Measurements from ENCODE around the gene PTPA. TPM values are rescaled to one million over a fixed set of nuclear protein-coding genes. Genes with fewer than 3 reads are reported as not detected.

Gene PTPA
- total and polyA plus RNA-seq, 11 donors, result 96.0 to 212 (median 172) TPM

DNA sequence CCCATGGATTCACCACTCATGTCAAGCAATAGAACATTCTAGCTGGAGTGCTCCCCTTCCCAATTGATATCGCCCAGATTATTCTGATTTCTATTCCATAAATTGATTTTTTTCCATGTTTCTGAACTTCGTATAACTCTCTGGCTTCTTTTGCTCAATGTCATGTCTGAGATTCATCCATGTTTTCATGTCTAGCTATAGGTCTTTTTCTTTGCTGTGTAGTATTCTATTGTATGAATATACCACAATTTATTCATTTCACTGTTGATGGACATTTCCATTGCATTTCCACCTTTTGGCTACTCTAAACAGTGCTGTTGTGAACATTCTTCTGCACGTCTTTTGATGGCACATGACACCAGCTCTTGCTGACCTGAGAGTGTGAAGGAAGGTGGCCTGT, 19.6 kb downstream of the PTPA start:
- ATAC-seq, result no peak
- peaks cover 0 to 19% (median 0%) of the 10 kb centered on the region in 12 donors for H3K4me1 ChIP-seq
- H3K36me3 ChIP-seq, result peaks cover 0 to 89% (median 61%) of the 10 kb centered on the region in 9 donors
- intact Hi-C loops (cut with DNase I), result loop anchor here in 9 of 10 donors (1.0 to 10.0 kb wide), 8 partner anchors 480 to 664 kb away; partner anchors contain the start of genes C9orf50 (in 1 of the 9) and NTMT1 (in 1 of the 9)
- 64 to 86% (median 74%) methylated on average over 3 of the region's 3 CpGs for WGBS, 4 donors
- H3K27me3 ChIP-seq, result no peaks in the 10 kb centered on the region
- no peak overlapping the region for H3K27ac ChIP-seq
- TF ChIP-seq POLR2A (IDR thresholded peaks at IDR 0.05), result no peak
- TF ChIP-seq, protein P1, sequence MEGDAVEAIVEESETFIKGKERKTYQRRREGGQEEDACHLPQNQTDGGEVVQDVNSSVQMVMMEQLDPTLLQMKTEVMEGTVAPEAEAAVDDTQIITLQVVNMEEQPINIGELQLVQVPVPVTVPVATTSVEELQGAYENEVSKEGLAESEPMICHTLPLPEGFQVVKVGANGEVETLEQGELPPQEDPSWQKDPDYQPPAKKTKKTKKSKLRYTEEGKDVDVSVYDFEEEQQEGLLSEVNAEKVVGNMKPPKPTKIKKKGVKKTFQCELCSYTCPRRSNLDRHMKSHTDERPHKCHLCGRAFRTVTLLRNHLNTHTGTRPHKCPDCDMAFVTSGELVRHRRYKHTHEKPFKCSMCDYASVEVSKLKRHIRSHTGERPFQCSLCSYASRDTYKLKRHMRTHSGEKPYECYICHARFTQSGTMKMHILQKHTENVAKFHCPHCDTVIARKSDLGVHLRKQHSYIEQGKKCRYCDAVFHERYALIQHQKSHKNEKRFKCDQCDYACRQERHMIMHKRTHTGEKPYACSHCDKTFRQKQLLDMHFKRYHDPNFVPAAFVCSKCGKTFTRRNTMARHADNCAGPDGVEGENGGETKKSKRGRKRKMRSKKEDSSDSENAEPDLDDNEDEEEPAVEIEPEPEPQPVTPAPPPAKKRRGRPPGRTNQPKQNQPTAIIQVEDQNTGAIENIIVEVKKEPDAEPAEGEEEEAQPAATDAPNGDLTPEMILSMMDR (IDR thresholded peaks at IDR 0.05), result no peak
- no peak for DNase-seq
- no peaks in the 10 kb centered on the region for H3K9me3 ChIP-seq
- H3K4me3 ChIP-seq, result no peak overlapping the region

DNA sequence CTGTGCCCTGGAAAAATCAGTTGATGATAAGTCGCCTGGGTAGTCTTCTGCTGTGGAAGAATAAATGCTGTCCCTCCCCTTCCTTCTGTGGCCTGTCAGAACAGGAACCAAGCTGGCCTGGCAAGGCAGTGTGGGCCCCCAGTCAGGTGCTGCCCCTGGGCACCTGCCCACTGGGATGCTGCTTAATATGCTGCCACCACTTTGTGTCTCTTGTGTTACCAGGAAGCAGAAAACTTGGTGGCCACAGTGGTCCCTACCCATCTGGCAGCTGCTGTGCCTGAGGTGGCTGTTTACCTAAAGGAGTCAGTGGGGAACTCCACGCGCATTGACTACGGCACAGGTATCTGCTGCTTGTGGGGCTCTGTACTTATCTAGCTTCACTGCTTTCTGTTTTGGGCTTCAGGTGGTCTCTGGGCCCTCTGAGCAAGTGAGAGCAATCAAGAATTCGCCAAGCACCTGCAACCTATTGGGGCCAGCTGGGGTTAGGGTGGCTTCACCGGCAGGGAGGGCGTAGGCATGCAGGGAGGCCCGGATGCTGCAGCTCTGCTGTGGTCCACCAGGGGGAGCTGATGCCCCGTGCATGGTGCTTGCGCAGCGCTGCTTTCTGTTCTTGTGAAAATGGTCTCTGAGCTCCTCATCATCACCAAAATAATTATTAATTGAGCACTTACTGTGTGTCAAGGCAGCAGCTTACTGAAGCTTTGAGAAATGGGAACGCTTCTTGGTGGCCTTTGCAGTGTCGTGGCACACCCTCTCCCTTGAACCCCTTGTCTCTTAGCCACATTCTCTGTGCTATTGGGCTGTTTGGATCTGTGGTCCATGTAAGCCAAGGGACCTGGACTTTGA, 20.3 kb downstream of the PTPA start:
- H3K36me3 ChIP-seq, result peaks cover 0 to 93% (median 62%) of the 10 kb centered on the region in 9 donors
- intact Hi-C loops (cut with DNase I), result loop anchor here in 9 of 10 donors (1.0 to 10.0 kb wide), 8 partner anchors 479 to 663 kb away; partner anchors contain the start of genes C9orf50 (in 1 of the 9) and NTMT1 (in 1 of the 9)
- peak; percentile 75 to 87 (median 78) for DNase-seq
- 42 to 54% (median 51%) methylated on average over 13 of the region's 13 CpGs for WGBS, 4 donors
- H3K4me3 ChIP-seq, result no peak overlapping the region
- H3K27me3 ChIP-seq, result no peaks in the 10 kb centered on the region
- H3K4me1 ChIP-seq, result peaks cover 0 to 17% (median 0%) of the 10 kb centered on the region in 12 donors
- H3K9me3 ChIP-seq, result no peaks in the 10 kb centered on the region
- peak; percentile 55 to 88 (median 86) for ATAC-seq
- TF ChIP-seq, protein P1 (IDR thresholded peaks at IDR 0.05), result peak; percentile 92 to 99 (median 98)
- no peak for TF ChIP-seq POLR2A (IDR thresholded peaks at IDR 0.05)
- H3K27ac ChIP-seq, result no peak overlapping the region

DNA sequence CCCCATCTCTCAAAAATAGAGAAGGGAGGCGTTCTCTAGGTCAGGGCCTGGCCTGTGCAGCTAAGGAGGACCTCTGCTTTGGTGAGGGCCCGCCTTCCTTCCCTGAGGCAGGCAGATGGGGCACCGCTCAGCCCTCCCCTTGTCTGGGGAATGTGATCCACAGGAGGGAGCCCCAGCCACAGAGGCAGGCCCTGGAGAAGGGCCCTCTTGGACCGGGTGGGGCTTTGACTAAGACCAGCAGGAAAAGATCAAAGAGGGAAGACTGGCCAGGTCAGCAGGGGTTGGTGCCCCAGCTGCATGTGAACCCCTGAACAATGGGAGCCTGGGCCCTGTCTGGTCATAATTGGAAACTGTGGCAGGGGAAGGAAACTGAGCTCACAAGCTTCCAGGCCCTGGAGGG, 21.9 kb downstream of the PTPA start:
- intact Hi-C loops (cut with DNase I), result loop anchor here in 5 of 10 donors (2.0 to 10.0 kb wide), 5 partner anchors 478 to 662 kb away; partner anchors contain the start of genes C9orf50 (in 1 of the 5) and NTMT1 (in 1 of the 5)
- peaks cover 0 to 93% (median 69%) of the 10 kb centered on the region in 9 donors for H3K36me3 ChIP-seq
- no peaks in the 10 kb centered on the region for H3K27me3 ChIP-seq
- no peak for DNase-seq
- ATAC-seq, result no peak
- 82 to 89% (median 88%) methylated on average over 4 of the region's 4 CpGs for WGBS, 4 donors
- no peak for TF ChIP-seq POLR2A (IDR thresholded peaks at IDR 0.05)
- TF ChIP-seq, protein P1 (IDR thresholded peaks at IDR 0.05), result no peak
- no peaks in the 10 kb centered on the region for H3K9me3 ChIP-seq
- peaks cover 0 to 16% (median 5%) of the 10 kb centered on the region in 12 donors for H3K4me1 ChIP-seq
- H3K27ac ChIP-seq, result no peak overlapping the region
- no peak overlapping the region for H3K4me3 ChIP-seq

DNA sequence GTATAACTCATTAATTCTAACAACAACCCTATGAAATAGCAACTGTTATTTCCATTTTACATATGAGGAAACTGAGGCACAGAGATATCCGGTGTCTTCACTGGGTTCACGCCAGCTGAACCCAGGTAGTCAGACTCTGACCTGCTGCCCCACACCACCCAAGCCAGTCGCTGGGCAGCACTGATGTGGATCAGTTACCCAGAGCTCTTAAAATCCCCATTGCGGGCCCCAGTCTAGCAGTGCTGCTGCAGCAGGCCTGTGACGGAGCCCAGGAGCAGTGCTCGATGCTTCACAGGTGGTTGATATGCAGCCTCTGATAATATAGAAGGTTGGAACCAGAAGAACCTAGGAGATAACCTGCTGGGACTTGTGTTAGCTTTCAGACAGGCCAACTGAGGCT, 24.3 kb downstream of the PTPA start:
- peaks cover 0 to 39% (median 27%) of the 10 kb centered on the region in 12 donors for H3K4me1 ChIP-seq
- ATAC-seq, result no peak
- no peak overlapping the region for H3K27ac ChIP-seq
- no peak overlapping the region for H3K4me3 ChIP-seq
- intact Hi-C loops (cut with DNase I), result loop anchor here in 5 of 10 donors (5.0 to 10.0 kb wide), 4 partner anchors 362 to 659 kb away; no protein-coding TSS in a partner anchor
- DNase-seq, result no peak
- no peaks in the 10 kb centered on the region for H3K9me3 ChIP-seq
- peaks cover 0 to 73% (median 52%) of the 10 kb centered on the region in 9 donors for H3K36me3 ChIP-seq
- no peak for TF ChIP-seq POLR2A (IDR thresholded peaks at IDR 0.05)
- TF ChIP-seq, protein P1 (IDR thresholded peaks at IDR 0.05), result no peak
- WGBS, 4 donors, result 76 to 87% (median 85%) methylated on average over 4 to 6 of the region's 6 CpGs
- H3K27me3 ChIP-seq, result no peaks in the 10 kb centered on the region

All from heart left ventricle (tissue), 16 donors.